AG04449 (cell line): Measurements from ENCODE around the gene SRP14.
"Not testable (repeated sequence)": the region's sequence is repeated elsewhere in the genome, so short reads cannot be mapped to it uniquely, and the experiment has no call there.

Experiments used
- CTCF ChIA-PET: fragments of 350-600 bp; formaldehyde crosslinking; extraction: SDS; loops from one replicate; lab custom pipeline; 2021; ENCODE audit warnings: antibody characterized with exemption; lab: Yijun Ruan, JAX
- POLR2A ChIA-PET: fragments of 400-600, 350-600 bp; formaldehyde crosslinking; extraction: SDS; loops from one replicate; lab custom pipeline; 2020; ENCODE audit warnings: antibody characterized with exemption, inconsistent platforms; lab: Yijun Ruan, JAX
- DNase-seq: peaks from one replicate; pipeline ENCODE4 v3.0.0-alpha.2; 2010; ENCODE audit warnings: low read depth, low spot score
- H3K4me3 ChIP-seq: 2 replicates; pipeline ENCODE4 v1.5.1; 2011; ENCODE audit warnings: low read depth, mild to moderate bottlenecking, control low read depth, low read length
- TF ChIP-seq, protein P1 (sequence below): IDR thresholded peaks from one replicate; pipeline ENCODE4 v1.5.1; 2011; ENCODE audit warnings: mild to moderate bottlenecking, moderate library complexity, low read length, control low read depth, inconsistent platforms; ENCODE audit not compliant: insufficient read depth; ENCODE audit errors: missing control alignments

SRP14 gene

DNA sequence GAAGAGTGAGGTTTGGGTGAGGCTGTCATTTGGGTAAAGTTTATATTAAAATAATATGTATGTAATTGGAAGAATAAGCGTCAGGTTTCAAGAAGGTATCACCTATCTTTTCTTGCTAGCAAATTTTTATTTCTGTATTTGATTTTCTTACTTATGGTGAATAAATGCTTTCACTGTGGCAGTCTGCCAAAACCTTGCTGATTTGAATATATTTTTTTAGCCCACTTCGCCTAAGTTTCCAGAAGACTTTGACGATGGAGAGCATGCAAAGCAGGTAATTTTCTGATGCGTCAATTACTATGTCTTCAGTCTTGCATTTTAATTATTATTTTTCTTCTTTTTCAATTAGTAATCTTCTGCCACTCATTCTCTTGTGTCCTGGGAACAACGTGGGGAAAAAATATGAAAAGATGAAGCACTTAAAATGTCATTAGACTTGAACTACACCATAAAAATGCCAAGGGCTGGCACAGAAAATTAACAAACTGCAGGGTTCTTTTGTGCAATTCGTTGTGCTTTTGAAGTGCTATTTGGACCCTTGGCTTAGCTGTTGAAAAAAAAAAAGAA lies 40.4 kb downstream of the SRP14 start:
- POLR2A ChIA-PET: no interaction called here
- no peak overlapping the region for H3K4me3 ChIP-seq
- TF ChIP-seq, protein P1, sequence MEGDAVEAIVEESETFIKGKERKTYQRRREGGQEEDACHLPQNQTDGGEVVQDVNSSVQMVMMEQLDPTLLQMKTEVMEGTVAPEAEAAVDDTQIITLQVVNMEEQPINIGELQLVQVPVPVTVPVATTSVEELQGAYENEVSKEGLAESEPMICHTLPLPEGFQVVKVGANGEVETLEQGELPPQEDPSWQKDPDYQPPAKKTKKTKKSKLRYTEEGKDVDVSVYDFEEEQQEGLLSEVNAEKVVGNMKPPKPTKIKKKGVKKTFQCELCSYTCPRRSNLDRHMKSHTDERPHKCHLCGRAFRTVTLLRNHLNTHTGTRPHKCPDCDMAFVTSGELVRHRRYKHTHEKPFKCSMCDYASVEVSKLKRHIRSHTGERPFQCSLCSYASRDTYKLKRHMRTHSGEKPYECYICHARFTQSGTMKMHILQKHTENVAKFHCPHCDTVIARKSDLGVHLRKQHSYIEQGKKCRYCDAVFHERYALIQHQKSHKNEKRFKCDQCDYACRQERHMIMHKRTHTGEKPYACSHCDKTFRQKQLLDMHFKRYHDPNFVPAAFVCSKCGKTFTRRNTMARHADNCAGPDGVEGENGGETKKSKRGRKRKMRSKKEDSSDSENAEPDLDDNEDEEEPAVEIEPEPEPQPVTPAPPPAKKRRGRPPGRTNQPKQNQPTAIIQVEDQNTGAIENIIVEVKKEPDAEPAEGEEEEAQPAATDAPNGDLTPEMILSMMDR: no peak
- no peak for DNase-seq
- CTCF ChIA-PET: no interaction called here

DNA sequence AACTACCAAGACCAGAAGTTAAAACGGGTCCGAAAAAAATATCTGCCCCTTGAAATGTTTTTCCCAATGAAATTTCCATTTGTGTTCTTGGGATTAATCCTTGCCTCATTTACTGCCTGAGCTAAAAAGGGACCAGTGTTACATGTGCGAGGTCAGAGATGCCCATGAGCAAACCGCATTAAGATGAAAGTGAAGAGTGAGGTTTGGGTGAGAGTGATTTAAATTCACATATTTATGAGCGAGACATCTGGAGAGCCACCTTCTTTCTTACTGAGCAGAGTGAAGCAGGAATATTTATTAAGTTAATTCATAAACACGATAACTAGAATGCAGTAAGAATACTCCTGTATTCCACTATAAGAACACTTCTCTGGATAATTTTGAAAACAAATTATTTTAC lies 41.3 kb downstream of the SRP14 start:
- TF ChIP-seq, protein P1: no peak
- POLR2A ChIA-PET: no interaction called here
- CTCF ChIA-PET: no interaction called here
- DNase-seq: no peak
- no peak overlapping the region for H3K4me3 ChIP-seq

DNA sequence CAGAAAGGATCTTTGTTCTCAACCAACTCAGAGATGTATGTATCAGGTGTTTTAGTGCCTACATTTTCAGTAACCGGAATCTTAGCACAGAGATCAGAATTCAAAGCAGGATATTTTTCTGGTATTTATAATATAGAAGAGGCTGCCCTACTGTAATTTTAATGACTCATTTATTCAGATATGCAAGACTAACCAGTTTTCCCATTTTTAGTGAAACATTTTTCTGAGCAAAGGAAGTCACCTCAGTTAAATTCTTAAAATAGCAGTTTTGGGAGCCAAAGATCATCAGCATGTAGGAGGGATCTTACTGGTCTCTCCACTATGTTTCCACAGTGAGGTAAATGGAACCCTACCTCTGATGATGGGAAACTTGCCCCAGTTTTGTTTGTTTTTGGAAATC lies 42.0 kb downstream of the SRP14 start:
- POLR2A ChIA-PET: interaction anchor here (0.6 kb wide), 1 partner anchor 355 kb away, joined by 3 read pairs; no protein-coding TSS in a partner anchor
- CTCF ChIA-PET: no interaction called here

DNA sequence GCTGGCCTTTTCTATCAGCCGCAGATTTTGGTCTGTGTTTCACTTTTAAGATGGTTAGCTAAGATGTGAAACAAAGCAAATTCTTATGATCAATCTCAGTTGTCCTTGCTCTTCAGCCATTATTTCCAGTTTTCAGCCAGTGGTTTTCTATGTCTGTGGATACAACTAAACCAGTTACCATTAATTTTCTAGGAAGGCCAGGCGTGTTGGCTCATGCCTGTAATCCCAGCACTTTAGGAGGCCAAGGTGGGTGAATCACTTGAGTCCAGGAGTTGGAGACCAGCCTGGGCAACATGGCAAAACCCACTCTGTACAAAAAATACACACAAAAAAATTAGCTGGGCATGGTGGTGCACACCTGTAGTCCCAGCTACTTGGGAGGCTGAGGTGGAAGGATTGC lies 42.8 kb downstream of the SRP14 start:
- CTCF ChIA-PET: interaction anchor here (1.0 to 1.5 kb wide), 3 partner anchors 10 to 255 kb away, joined by 3 read pairs; no protein-coding TSS in a partner anchor

More for the DNA sequence above, 42.0 kb downstream of the SRP14 start:
- TF ChIP-seq, protein P1: no peak
- no peak overlapping the region for H3K4me3 ChIP-seq
- no peak for DNase-seq

DNA sequence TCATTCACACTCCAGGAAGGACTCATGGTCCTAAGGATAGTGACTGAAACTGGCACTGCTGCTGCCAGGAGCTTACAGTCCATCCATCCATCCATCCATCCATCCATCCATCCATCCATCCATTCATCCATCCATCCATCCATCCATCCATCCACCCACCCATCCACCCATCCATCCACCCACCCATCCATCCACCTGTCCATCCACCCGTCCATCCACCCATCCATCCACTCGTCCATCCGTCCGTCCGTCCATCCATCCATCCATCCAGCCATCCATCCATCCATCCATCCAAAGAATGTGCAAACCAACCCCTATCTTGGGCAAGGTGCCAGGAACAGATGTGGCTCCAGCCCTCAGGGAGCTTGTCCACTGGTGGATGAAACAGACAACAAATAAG lies 46.0 kb downstream of the SRP14 start:
- DNase-seq, H3K4me3 ChIP-seq, POLR2A ChIA-PET: not testable (repeated sequence)
- CTCF ChIA-PET: interaction anchor here (1.2 kb wide), 1 partner anchor 9 kb away, joined by 3 read pairs; no protein-coding TSS in a partner anchor

More for the DNA sequence above, 42.8 kb downstream of the SRP14 start:
- POLR2A ChIA-PET: interaction anchor here (0.6 kb wide), 1 partner anchor 354 kb away, joined by 3 read pairs; no protein-coding TSS in a partner anchor
- not testable (repeated sequence) for H3K4me3 ChIP-seq, DNase-seq

DNA sequence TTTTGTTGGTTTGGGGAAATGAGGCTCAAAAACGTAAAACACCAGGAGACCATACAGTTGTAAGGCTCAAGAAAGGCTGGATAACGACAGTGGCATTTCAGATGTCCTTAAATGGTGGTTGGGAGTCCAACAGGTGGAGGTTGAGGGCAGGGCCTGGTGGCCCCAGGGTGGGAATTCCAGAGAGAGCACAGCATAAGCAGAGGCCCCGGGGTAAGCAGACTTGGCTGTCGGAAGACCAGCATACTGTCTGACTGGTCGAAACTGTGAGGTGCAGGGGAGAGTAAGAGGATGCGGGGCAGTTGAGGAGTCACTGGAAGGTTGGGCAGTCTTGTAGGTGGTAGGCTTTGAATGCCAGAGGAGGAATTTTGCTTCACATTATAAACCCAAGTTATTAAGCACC lies 48.3 kb downstream of the SRP14 start:
- H3K4me3 ChIP-seq: no peak overlapping the region
- no peak for DNase-seq
- CTCF ChIA-PET: no interaction called here
- POLR2A ChIA-PET: no interaction called here
- TF ChIP-seq, protein P1: no peak

DNA sequence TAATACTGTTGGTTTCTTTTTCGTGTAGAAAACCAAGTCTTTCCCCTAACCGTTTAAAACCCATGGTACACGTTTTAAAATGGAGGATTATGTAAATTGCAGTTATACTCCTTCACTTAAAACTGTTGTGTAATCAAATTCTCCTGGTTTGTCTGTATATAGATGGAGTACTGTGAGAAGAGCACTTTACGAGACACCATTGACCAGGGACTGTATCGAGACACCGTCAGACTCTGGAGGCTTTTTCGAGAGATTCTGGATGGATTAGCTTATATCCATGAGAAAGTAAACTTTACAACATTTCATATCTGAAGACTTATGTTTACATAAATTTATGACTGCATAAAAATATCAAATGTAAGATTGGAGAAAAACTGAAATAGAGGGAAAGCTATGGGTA lies 51.2 kb downstream of the SRP14 start:
- TF ChIP-seq, protein P1: no peak
- ChIA-PET POLR2A (no interaction called here), CTCF (interaction anchor here (2.2 kb wide), 1 partner anchor 11 kb away, joined by 8 read pairs; no protein-coding TSS in a partner anchor)
- no peak overlapping the region for H3K4me3 ChIP-seq
- DNase-seq: no peak
